DOHH2 (cell line): Measurements from ENCODE around the gene NEDD4L.

Experiments
- H3F3A ChIP-seq: fragments of 200-600 bp; sonication (generic), shearing (Covaris generic); 2 replicates; pipeline ENCODE4 v1.6.0; 2016; ENCODE audit warnings: antibody characterized with exemption, mild to moderate bottlenecking; ENCODE audit not compliant: control insufficient read depth, insufficient read depth
- H3K27ac ChIP-seq: fragments of 200-600 bp; sonication (generic); 2 replicates; pipeline ENCODE4 v1.5.1; 2014; ENCODE audit warnings: low read depth, mild to moderate bottlenecking, low read length, moderate library complexity
- H3K27me3 ChIP-seq: fragments of 200-600 bp; sonication (generic); 2 replicates; pipeline ENCODE4 v1.6.1; 2014; ENCODE audit warnings: mild to moderate bottlenecking, low read length, mixed read lengths; ENCODE audit not compliant: control insufficient read depth
- H3K36me3 ChIP-seq: fragments of 200-600 bp; sonication (generic); 2 replicates; pipeline ENCODE4 v1.6.1; 2014; ENCODE audit warnings: mild to moderate bottlenecking, low read length, moderate library complexity, mixed read lengths; ENCODE audit not compliant: control insufficient read depth
- H3K4me1 ChIP-seq: fragments of 200-600 bp; sonication (generic); 2 replicates; pipeline ENCODE4 v1.6.1; 2014; ENCODE audit warnings: mild to moderate bottlenecking, low read length, mixed read lengths; ENCODE audit not compliant: control insufficient read depth
- H3K4me2 ChIP-seq: fragments of 200-600 bp; sonication (generic); 2 replicates; pipeline ENCODE4 v1.6.0; 2014; ENCODE audit warnings: mild to moderate bottlenecking, low read length, moderate library complexity
- H3K4me3 ChIP-seq: fragments of 200-600 bp; sonication (generic); 2 replicates; pipeline ENCODE4 v1.5.1; 2014; ENCODE audit warnings: mild to moderate bottlenecking, low read length, mixed read lengths
- H3K79me2 ChIP-seq: fragments of 200-600 bp; sonication (generic); 2 replicates; pipeline ENCODE4 v1.6.1; 2014; ENCODE audit warnings: mild to moderate bottlenecking, low read length, mixed read lengths; ENCODE audit not compliant: control insufficient read depth
- H3K9me2 ChIP-seq: fragments of 200-600 bp; sonication (generic); replicated peaks from 2 replicates; pipeline ENCODE4 v1.6.1; 2014; ENCODE audit warnings: mild to moderate bottlenecking, low read length, mixed read lengths; ENCODE audit not compliant: control insufficient read depth
- H3K9me3 ChIP-seq: fragments of 200-600 bp; sonication (generic); 2 replicates; pipeline ENCODE4 v1.6.1; 2014; ENCODE audit warnings: antibody characterized with exemption, low read length, mixed read lengths; ENCODE audit not compliant: control insufficient read depth, insufficient read depth
- H4K20me1 ChIP-seq: fragments of 200-600 bp; sonication (generic); 2 replicates; pipeline ENCODE4 v1.6.0; 2014; ENCODE audit warnings: low read depth, mild to moderate bottlenecking, antibody characterized with exemption, low read length, moderate library complexity; ENCODE audit not compliant: control insufficient read depth, insufficient read depth
- EZH2phosphoT487 ChIP-seq: fragments of 200-600 bp; sonication (generic); IDR thresholded peaks from 2 replicates; pipeline ENCODE4 v1.6.1; 2017; ENCODE audit warnings: borderline replicate concordance, mild to moderate bottlenecking, antibody characterized with exemption, low read length, moderate library complexity, mixed read lengths
- TF ChIP-seq, protein P1 (sequence below): fragments of 200-600 bp; sonication (generic); IDR thresholded peaks from one replicate; pipeline ENCODE4 v1.5.1; 2014; ENCODE audit warnings: antibody characterized with exemption, mild to moderate bottlenecking, low read depth, low read length; ENCODE audit not compliant: poor library complexity, severe bottlenecking

Gene NEDD4L

DNA sequence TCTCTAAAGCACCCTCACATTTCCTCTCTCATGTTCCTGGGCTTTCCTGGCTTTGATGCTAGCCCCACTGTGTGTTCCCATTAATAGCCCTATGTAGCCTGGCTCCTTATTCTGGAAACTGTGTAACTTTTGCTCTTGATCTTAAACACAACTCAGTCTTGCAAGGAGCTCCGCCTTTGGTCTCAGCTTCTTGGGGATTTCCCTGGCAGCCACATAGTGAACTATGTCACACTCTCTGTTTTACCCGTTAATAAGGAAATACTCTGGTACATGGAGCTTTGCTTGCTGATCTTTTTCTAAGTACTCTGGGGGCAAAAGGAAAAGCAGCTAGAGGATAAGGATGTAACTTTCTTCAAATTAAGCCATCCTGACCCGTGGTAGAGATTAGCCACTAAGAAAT, 259.3 kb downstream of the NEDD4L start:
- H3K4me3 ChIP-seq: no peak overlapping the region
- H3K9me3 ChIP-seq: peaks cover 17% of the 10 kb centered on the region; the same call in 1 of the 2 replicates
- H3K4me2 ChIP-seq: no peak overlapping the region
- H3K79me2 ChIP-seq: peaks cover 4% of the 10 kb centered on the region; the same call in 1 of the 2 replicates
- H3K36me3 ChIP-seq: peaks cover 3% of the 10 kb centered on the region; the same call in 1 of the 2 replicates
- H3F3A ChIP-seq: no peaks in the 10 kb centered on the region
- H3K27me3 ChIP-seq: no peaks in the 10 kb centered on the region
- H3K4me1 ChIP-seq: no peaks in the 10 kb centered on the region
- H4K20me1 ChIP-seq: no peaks in the 10 kb centered on the region
- H3K27ac ChIP-seq: no peak overlapping the region
- H3K9me2 ChIP-seq: no peaks in the 10 kb centered on the region
- TF ChIP-seq EZH2phosphoT487: no peak
- TF ChIP-seq, protein P1, sequence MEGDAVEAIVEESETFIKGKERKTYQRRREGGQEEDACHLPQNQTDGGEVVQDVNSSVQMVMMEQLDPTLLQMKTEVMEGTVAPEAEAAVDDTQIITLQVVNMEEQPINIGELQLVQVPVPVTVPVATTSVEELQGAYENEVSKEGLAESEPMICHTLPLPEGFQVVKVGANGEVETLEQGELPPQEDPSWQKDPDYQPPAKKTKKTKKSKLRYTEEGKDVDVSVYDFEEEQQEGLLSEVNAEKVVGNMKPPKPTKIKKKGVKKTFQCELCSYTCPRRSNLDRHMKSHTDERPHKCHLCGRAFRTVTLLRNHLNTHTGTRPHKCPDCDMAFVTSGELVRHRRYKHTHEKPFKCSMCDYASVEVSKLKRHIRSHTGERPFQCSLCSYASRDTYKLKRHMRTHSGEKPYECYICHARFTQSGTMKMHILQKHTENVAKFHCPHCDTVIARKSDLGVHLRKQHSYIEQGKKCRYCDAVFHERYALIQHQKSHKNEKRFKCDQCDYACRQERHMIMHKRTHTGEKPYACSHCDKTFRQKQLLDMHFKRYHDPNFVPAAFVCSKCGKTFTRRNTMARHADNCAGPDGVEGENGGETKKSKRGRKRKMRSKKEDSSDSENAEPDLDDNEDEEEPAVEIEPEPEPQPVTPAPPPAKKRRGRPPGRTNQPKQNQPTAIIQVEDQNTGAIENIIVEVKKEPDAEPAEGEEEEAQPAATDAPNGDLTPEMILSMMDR: no peak

DNA sequence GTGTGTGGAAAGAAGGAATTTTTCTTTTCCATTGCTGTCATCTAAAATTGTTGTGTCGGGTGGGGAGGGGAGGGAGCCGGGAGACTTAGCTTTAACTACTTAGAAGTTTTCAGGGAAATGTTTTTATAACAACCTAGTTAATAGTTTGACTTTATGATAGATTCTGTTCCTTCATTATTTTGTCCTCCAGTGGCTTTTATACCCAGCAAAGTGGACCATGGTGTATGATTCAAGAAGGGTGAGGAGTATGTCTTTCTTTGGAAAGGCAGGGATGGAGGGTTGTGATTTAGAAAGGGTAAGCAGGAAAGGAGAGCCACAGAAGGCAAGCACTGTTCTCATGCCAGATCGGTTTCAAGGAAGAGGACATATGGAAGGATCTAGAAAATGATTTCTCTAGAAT, 261.8 kb downstream of the NEDD4L start:
- TF ChIP-seq, protein P1: no peak
- no peak for TF ChIP-seq EZH2phosphoT487
- no peak overlapping the region for H3K4me2 ChIP-seq
- H3K9me2 ChIP-seq: no peaks in the 10 kb centered on the region
- H3K9me3 ChIP-seq: peaks cover 17% of the 10 kb centered on the region; the same call in 1 of the 2 replicates
- H3K27ac ChIP-seq: no peak overlapping the region
- H3K4me3 ChIP-seq: no peak overlapping the region
- peaks cover 11% of the 10 kb centered on the region for H3K79me2 ChIP-seq
- no peaks in the 10 kb centered on the region for H3F3A ChIP-seq
- peaks cover 3% of the 10 kb centered on the region; the same call in 1 of the 2 replicates for H3K36me3 ChIP-seq
- H3K4me1 ChIP-seq: peaks cover 16% of the 10 kb centered on the region
- 0 out of 2 replicates have a peak, but pooled peaks cover 4% of the 10 kb centered on the region for H4K20me1 ChIP-seq
- no peaks in the 10 kb centered on the region for H3K27me3 ChIP-seq

DNA sequence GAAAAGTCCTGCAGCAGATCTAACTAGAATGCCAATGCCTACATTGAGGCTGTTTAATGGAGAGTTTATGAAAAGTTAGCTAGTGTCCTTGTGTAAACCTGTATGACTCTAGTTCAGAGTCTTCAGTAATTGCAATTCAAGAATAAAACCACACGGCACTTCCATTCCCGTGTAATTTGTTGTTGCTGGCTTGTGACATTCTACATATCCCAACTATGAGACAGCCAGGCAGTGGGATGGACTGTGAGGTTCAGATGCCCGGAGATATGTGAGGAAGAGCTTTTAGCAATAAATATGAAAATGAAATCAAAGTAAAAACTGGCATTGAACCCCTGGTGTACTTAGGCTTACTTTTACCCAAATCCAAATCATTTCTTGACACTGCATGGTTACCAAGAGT, 263.4 kb downstream of the NEDD4L start:
- Histone ChIP-seq H3F3A (no peaks in the 10 kb centered on the region), H3K9me3 (peaks cover 17% of the 10 kb centered on the region; the same call in 1 of the 2 replicates), H3K36me3 (peaks cover 3% of the 10 kb centered on the region; the same call in 1 of the 2 replicates), H3K79me2 (peaks cover 27% of the 10 kb centered on the region), H3K4me3 (no peak overlapping the region), H3K4me1 (peaks cover 25% of the 10 kb centered on the region), H3K4me2 (no peak overlapping the region), H3K27me3 (no peaks in the 10 kb centered on the region), H3K9me2 (no peaks in the 10 kb centered on the region), H4K20me1 (0 out of 2 replicates have a peak, but pooled peaks cover 4% of the 10 kb centered on the region), H3K27ac (no peak overlapping the region)
- TF ChIP-seq, protein P1: no peak
- no peak for TF ChIP-seq EZH2phosphoT487
